IMR-90 (cell line): ENCODE results near the gene ANKRD11. TPM values are rescaled to one million over a fixed set of nuclear protein-coding genes. Genes with fewer than 3 reads are reported as not detected.

Experiments used
- ATAC-seq: fragments of 200-7000 bp; cut with Tn5 transposase; 2 replicates; pipeline ENCODE4 v1.9.1; 2020; ENCODE audit warnings: low read depth, mild to moderate bottlenecking, moderate library complexity
- BruUV-seq: library from RNA; stranded (reverse); fragments of 400-500 nt; replicated peaks from 2 replicates; lab custom pipeline; 2021; lab: Mats Ljungman, UMichigan
- CTCF ChIA-PET: fragments of 300-600 bp; formaldehyde crosslinking; extraction: SDS; loops from one replicate; lab custom pipeline; 2021; ENCODE audit warnings: antibody characterized with exemption; lab: Yijun Ruan, JAX
- POLR2A ChIA-PET: fragments of 300-600 bp; sonication (Branson Sonifier 250); formaldehyde crosslinking; loops from one replicate; lab custom pipeline; 2022; ENCODE audit warnings: antibody characterized with exemption; ENCODE audit not compliant: unreplicated experiment; lab: Charles Lee
- DNase-seq: peaks from one replicate; pipeline ENCODE4 v3.0.0; 2013
- H2AFZ ChIP-seq: replicated peaks from 2 replicates; pipeline ENCODE3; 2013; ENCODE audit warnings: low read length, mild to moderate bottlenecking; ENCODE audit not compliant: poor library complexity
- H2AK5ac ChIP-seq: 2 replicates; pipeline ENCODE4 v1.6.1; 2013; ENCODE audit warnings: low read depth, low read length, inconsistent platforms
- H2AK9ac ChIP-seq: replicated peaks from 2 replicates; pipeline ENCODE3; 2013; ENCODE audit warnings: mild to moderate bottlenecking, low read depth, low read length, moderate library complexity; ENCODE audit not compliant: poor library complexity
- H2BK120ac ChIP-seq: 2 replicates; pipeline ENCODE4 v1.6.1; 2013; ENCODE audit warnings: low read depth, low read length, inconsistent platforms
- H2BK15ac ChIP-seq: 3 replicates; pipeline ENCODE4 v1.6.1; 2013; ENCODE audit warnings: low read depth, low read length, inconsistent platforms
- H2BK20ac ChIP-seq: 2 replicates; pipeline ENCODE4 v1.6.1; 2013; ENCODE audit warnings: low read depth, mild to moderate bottlenecking, inconsistent platforms, low read length, moderate library complexity
- H2BK5ac ChIP-seq: 2 replicates; pipeline ENCODE4 v1.6.1; 2013; ENCODE audit warnings: mild to moderate bottlenecking, low read depth, low read length, inconsistent platforms; ENCODE audit not compliant: poor library complexity, severe bottlenecking
- H3K14ac ChIP-seq: replicated peaks from 2 replicates; pipeline ENCODE4 v1.6.1; 2013; ENCODE audit warnings: low read depth, low read length, inconsistent platforms
- H3K18ac ChIP-seq: 2 replicates; pipeline ENCODE4 v1.6.1; 2013; ENCODE audit warnings: low read depth, low read length, control low read depth
- H3K23ac ChIP-seq: 2 replicates; pipeline ENCODE4 v1.6.1; 2013; ENCODE audit warnings: low read depth, low read length, inconsistent platforms
- H3K27ac ChIP-seq: 2 replicates; pipeline ENCODE4 v1.5.1; 2013; ENCODE audit warnings: mild to moderate bottlenecking, control low read depth, low read length; ENCODE audit not compliant: insufficient read depth
- H3K27me3 ChIP-seq: 2 replicates; pipeline ENCODE4 v1.6.1; 2013; ENCODE audit warnings: low read length; ENCODE audit not compliant: control insufficient read depth, insufficient read depth
- H3K36me3 ChIP-seq: 2 replicates; pipeline ENCODE4 v1.6.1; 2013; ENCODE audit warnings: low read length, mixed read lengths; ENCODE audit not compliant: control insufficient read depth, insufficient read depth
- H3K4ac ChIP-seq: 2 replicates; pipeline ENCODE4 v1.6.1; 2013; ENCODE audit warnings: low read depth, low read length, inconsistent platforms
- H3K4me1 ChIP-seq: 2 replicates; pipeline ENCODE4 v1.6.1; 2013; ENCODE audit warnings: low read length, mixed read lengths; ENCODE audit not compliant: control insufficient read depth, insufficient read depth
- H3K4me2 ChIP-seq: 2 replicates; pipeline ENCODE4 v1.6.1; 2013; ENCODE audit warnings: low read depth, mild to moderate bottlenecking, control low read depth, low read length, moderate library complexity
- H3K4me3 ChIP-seq: 2 replicates; pipeline ENCODE4 v1.5.1; 2013; ENCODE audit warnings: low read depth, mild to moderate bottlenecking, control low read depth, low read length, moderate library complexity; ENCODE audit not compliant: insufficient read depth
- H3K56ac ChIP-seq: 2 replicates; pipeline ENCODE4 v1.6.1; 2013; ENCODE audit warnings: low read length, inconsistent platforms; ENCODE audit not compliant: insufficient read depth; ENCODE audit errors: extremely low read depth
- H3K79me1 ChIP-seq, 2 experiments: 2 replicates each; pipeline ENCODE4 v1.6.1; 2013; ENCODE audit warnings: low read length in 2 of 2, inconsistent platforms in 1 of 2, low read depth in 1 of 2
- H3K9ac ChIP-seq: 2 replicates; pipeline ENCODE4 v1.6.1; 2013; ENCODE audit warnings: low read depth, low read length, control low read depth
- H3K9me1 ChIP-seq: 2 replicates; pipeline ENCODE4 v1.6.1; 2013; ENCODE audit warnings: low read length, inconsistent platforms; ENCODE audit not compliant: insufficient read depth
- H3K9me3 ChIP-seq: 2 replicates; pipeline ENCODE4 v1.6.1; 2013; ENCODE audit warnings: low read length; ENCODE audit not compliant: control insufficient read depth, insufficient read depth
- H4K20me1 ChIP-seq: 2 replicates; pipeline ENCODE4 v1.6.1; 2013; ENCODE audit warnings: low read length, inconsistent platforms; ENCODE audit not compliant: insufficient read depth
- H4K5ac ChIP-seq: 2 replicates; pipeline ENCODE4 v1.6.1; 2013; ENCODE audit warnings: mild to moderate bottlenecking, low read depth, low read length, control low read depth
- H4K8ac ChIP-seq, 2 experiments: 2 replicates each; pipeline ENCODE4 v1.6.1; 2013; ENCODE audit warnings: low read depth in 2 of 2, low read length in 2 of 2, control low read depth in 1 of 2, inconsistent platforms in 1 of 2
- H4K91ac ChIP-seq: 2 replicates; pipeline ENCODE4 v1.6.1; 2013; ENCODE audit warnings: low read depth, low read length, inconsistent platforms; ENCODE audit not compliant: insufficient read depth
- ELK1 ChIP-seq: fragments of 150-350 bp; IDR thresholded peaks from 2 replicates; pipeline ENCODE4 v1.6.1; 2016; ENCODE audit warnings: low read depth, mild to moderate bottlenecking, low read length, moderate library complexity, borderline replicate concordance
- FOS ChIP-seq: fragments of 150-350 bp; IDR thresholded peaks from 2 replicates; pipeline ENCODE4 v1.6.1; 2016; ENCODE audit warnings: low read depth, low read length
- MXI1 ChIP-seq: IDR thresholded peaks from 2 replicates; pipeline ENCODE4 v1.6.1; 2012; ENCODE audit warnings: low read depth, mild to moderate bottlenecking, low read length, moderate library complexity, borderline replicate concordance
- RAD21 ChIP-seq: IDR thresholded peaks from 2 replicates; pipeline ENCODE4 v1.6.1; 2012; ENCODE audit warnings: low read length, improper control_type of control experiment
- RFX5 ChIP-seq: IDR thresholded peaks from 2 replicates; pipeline ENCODE4 v1.8.0; 2012; ENCODE audit warnings: low read depth, mild to moderate bottlenecking, low read length, moderate library complexity
- SMC3 ChIP-seq: fragments of 150-350 bp; IDR thresholded peaks from 2 replicates; pipeline ENCODE4 v1.6.1; 2016; ENCODE audit warnings: low read depth, mild to moderate bottlenecking, antibody characterized with exemption, low read length, moderate library complexity
- USF2 ChIP-seq: fragments of 150-350 bp; IDR thresholded peaks from 2 replicates; pipeline ENCODE4 v1.6.1; 2017; ENCODE audit warnings: mild to moderate bottlenecking, antibody characterized with exemption, low read length, low read depth
- WGBS, 2 experiments: methylation state at CpG; one replicate each; pipeline versions ENCODE4 v1.1.5 to v1.1.7; 2013; ENCODE audit warnings: missing lambda C conversion rate in 2 of 2; ENCODE audit not compliant: insufficient read length in 1 of 2; ENCODE audit errors: extremely low coverage in 2 of 2; 5-methylcytosine and 5-hydroxymethylcytosine counted together
- dilution Hi-C: fragments of 300-500 bp; cut with HindIII; formaldehyde crosslinking; loops from one replicate; pipeline ENCODE4 v1.14.3; 2018; ENCODE audit warnings: low sequenced_read_pairs; ENCODE audit not compliant: unreplicated experiment
- in situ Hi-C: fragments of 300-500 bp; cut with MboI; formaldehyde crosslinking; loops from 3 replicates; pipeline ENCODE4 v1.14.3; 2019; ENCODE audit warnings: low sequenced_read_pairs, inconsistent platforms, mixed read lengths
- intact Hi-C: fragments of 100-400 bp; cut with micrococcal nuclease; formaldehyde crosslinking; loops from 2 replicates; pipeline ENCODE4 v1.10.0; 2022
- polyA plus RNA-seq, 3 experiments: library from polyadenylated mRNA; depleted of rRNA; stranded (reverse); fragments of >200 nt; gene quantifications; 2 replicates each; pipeline ENCODE4 v1.2.3, GENCODE V29; 2012; ENCODE audit warnings: low replicate concordance in 1 of 3
- total RNA-seq: library from RNA; depleted of rRNA; stranded (reverse); fragments of >200 nt; gene quantifications from 2 replicates; pipeline ENCODE4 v1.2.3, GENCODE V29; 2012

ANKRD11 gene
- total and polyA plus RNA-seq, 2 of the 4 experiments (the other 2 are of a cell fraction) = 46.8 to 71.9 TPM

DNA sequence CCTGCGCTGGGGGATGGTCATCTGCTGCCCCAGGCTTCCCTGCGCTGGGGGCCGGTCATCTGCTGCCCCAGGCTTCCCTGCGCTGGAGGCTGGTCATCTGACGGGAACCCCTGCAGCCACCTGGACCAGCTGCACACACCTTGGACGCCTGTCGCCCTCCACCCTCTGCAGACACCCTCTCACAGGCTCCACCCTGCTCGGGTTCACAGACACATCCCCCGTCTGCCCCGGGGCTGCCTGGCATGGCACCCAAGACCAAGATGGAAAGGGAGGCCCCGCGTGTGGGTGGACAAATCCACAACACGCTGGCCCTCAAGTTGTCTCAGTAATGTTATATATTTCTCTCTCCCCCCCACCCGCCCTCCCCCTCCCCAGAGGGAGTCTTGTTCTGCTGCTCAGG lies 89.6 kb downstream of the ANKRD11 start:
- Histone ChIP-seq H3K4ac (no peak overlapping the region), H3K27ac (no peak overlapping the region), H2BK20ac (no peak overlapping the region), H3K36me3 (peaks cover 4% of the 10 kb centered on the region; the same call in 1 of the 2 replicates), H4K5ac (no peak overlapping the region), H3K9me3 (no peaks in the 10 kb centered on the region), H3K4me1 (peaks cover 13% of the 10 kb centered on the region), H4K8ac (no peak overlapping the region), H3K4me2 (no peak overlapping the region), H3K79me1 (peaks cover 2 to 81% of the 10 kb centered on the region in 2 experiments), H3K56ac (no peak overlapping the region), H2BK5ac (no peak overlapping the region), H4K91ac (no peak overlapping the region), H3K14ac (no peak overlapping the region), H2AFZ (no peak overlapping the region), H3K4me3 (no peak overlapping the region), H2BK120ac (no peak overlapping the region), H3K18ac (no peak overlapping the region), H2BK15ac (no peak overlapping the region), H3K9me1 (peaks cover 46% of the 10 kb centered on the region), H3K9ac (no peak overlapping the region), H3K27me3 (no peaks in the 10 kb centered on the region), H4K20me1 (peaks cover 94% of the 10 kb centered on the region), H2AK9ac (no peak overlapping the region), H2AK5ac (no peak overlapping the region), H3K23ac (no peak overlapping the region)
- intact Hi-C loops = no loop called here
- TF ChIP-seq USF2 = no peak
- no peak for TF ChIP-seq MXI1
- TF ChIP-seq ELK1 = no peak
- TF ChIP-seq FOS = no peak
- TF ChIP-seq SMC3 = no peak
- no peak for TF ChIP-seq RFX5
- no peak for TF ChIP-seq RAD21
- ATAC-seq (no peak), DNase-seq (no peak)
- in situ Hi-C loops = no loop called here
- ChIA-PET CTCF (no interaction called here), POLR2A (no interaction called here)
- dilution Hi-C loops = no loop called here
- no TSS peak for BruUV-seq
- WGBS, 2 experiments = no CpG with 5 or more reads among the region's 14 CpGs
